GM10248 (cell line): ENCODE results near the gene HOMER2.
"Not testable (repeated sequence)": the region's sequence is repeated elsewhere in the genome, so short reads cannot be mapped to it uniquely, and the experiment has no call there.

Experiments used
- CTCF ChIA-PET: fragments of 300-600 bp; sonication (Branson Sonifier 250); formaldehyde crosslinking; extraction: SDS; loops from one replicate; lab custom pipeline; 2021; ENCODE audit warnings: antibody characterized with exemption; lab: Yijun Ruan, JAX
- POLR2A ChIA-PET: fragments of 350-650 bp; sonication (Branson Sonifier 250); formaldehyde crosslinking; extraction: SDS; loops from one replicate; lab custom pipeline; 2020; ENCODE audit warnings: antibody characterized with exemption; lab: Yijun Ruan, JAX
- DNase-seq: peaks from one replicate; pipeline ENCODE4 v3.0.0; 2012; ENCODE audit errors: extremely low spot score
- CTCF ChIP-seq: IDR thresholded peaks from 2 replicates; pipeline ENCODE4 v1.5.1; 2012; ENCODE audit warnings: mild to moderate bottlenecking, low read depth; ENCODE audit errors: extremely low read depth, missing control alignments, control extremely low read depth

Gene HOMER2

GRCh38 chr15:82945326-82945725, 7.2 kb downstream of the HOMER2 start:
- POLR2A ChIA-PET = no interaction called here
- CTCF ChIA-PET = interaction anchor here (1.0 kb wide), 1 partner anchor 24 kb away, joined by 3 read pairs; no protein-coding TSS in a partner anchor
- TF ChIP-seq CTCF = no peak

GRCh38 chr15:82944821-82945220, 7.7 kb downstream of the HOMER2 start:
- CTCF ChIA-PET = interaction anchor here (1.0 kb wide), 1 partner anchor 24 kb away, joined by 3 read pairs; no protein-coding TSS in a partner anchor
- POLR2A ChIA-PET = no interaction called here
- DNase-seq = no peak
- no peak for TF ChIP-seq CTCF

More at GRCh38 chr15:82945326-82945725, 7.2 kb downstream of the HOMER2 start:
- no peak for DNase-seq

DNA sequence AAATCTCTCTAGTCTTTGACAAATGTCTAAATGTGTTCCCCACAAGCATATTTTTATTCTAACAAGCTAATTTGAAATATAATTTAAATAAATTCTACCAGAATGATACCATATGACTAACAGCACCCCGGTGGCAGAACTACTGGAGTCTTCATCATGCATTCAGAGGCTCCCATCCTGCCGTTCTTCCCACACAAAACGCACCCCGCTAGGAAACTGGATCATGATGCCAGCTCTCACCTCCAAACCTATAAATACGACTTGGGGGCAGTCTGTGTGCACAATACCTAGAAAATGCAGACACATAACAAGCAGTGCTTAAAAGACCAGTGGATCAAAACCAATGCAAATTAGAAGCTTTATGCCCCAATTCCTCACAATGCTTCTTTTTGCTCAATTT, 8.5 kb downstream of the HOMER2 start:
- CTCF ChIA-PET = interaction anchor here (1.2 kb wide), 1 partner anchor 140 kb away, joined by 3 read pairs; no protein-coding TSS in a partner anchor
- POLR2A ChIA-PET = no interaction called here

DNA sequence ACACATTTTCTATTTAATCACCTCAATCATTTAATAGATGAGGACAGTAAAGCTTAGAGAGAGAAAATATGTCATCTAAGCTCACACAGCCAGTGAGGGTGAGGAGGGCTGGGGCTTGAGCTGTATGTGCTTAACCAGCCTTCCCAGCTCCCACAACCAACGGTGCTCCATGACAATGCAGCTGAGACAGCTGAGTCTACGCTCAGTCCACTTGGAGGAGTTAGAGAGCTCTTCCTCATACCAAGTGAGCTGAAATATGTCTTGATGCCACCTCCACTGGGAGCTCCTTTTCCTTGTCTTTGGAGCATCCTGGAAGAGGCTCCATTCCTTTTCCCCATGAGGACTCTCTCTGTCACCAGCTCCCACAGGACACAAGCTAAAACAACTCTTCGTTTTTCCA, 9.3 kb downstream of the HOMER2 start:
- no peak for TF ChIP-seq CTCF
- CTCF ChIA-PET = interaction anchor here (0.6 to 2.4 kb wide), 4 partner anchors 12 to 139 kb away, joined by 3 to 9 read pairs (median 3); no protein-coding TSS in a partner anchor
- POLR2A ChIA-PET = no interaction called here
- no peak for DNase-seq

More for the DNA sequence above, 8.5 kb downstream of the HOMER2 start:
- no peak for DNase-seq
- TF ChIP-seq CTCF = no peak

DNA sequence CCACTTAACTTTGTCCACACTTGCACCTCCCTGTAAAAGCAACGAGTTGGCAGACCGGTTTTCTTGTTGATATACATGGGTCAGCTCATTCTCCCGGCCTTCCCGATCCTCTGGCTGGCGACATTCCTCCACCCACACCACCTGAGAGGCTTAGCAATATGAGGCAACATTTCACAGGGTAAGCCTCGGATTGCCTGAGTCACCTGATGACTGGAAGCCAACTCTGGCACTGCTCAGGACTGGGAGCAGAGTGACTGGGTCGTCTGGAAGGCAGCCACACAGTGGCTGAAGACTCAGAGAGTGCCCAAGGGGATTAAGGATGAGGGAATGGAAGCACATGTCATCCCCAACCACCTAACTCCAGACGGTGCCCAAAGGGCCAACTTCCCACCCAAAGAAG, 9.8 kb downstream of the HOMER2 start:
- ChIA-PET CTCF (interaction anchor here (0.9 to 2.4 kb wide), 2 partner anchors 11 to 57 kb away, joined by 3 to 9 read pairs; no protein-coding TSS in a partner anchor), POLR2A (no interaction called here)
- DNase-seq = no peak
- TF ChIP-seq CTCF = no peak

DNA sequence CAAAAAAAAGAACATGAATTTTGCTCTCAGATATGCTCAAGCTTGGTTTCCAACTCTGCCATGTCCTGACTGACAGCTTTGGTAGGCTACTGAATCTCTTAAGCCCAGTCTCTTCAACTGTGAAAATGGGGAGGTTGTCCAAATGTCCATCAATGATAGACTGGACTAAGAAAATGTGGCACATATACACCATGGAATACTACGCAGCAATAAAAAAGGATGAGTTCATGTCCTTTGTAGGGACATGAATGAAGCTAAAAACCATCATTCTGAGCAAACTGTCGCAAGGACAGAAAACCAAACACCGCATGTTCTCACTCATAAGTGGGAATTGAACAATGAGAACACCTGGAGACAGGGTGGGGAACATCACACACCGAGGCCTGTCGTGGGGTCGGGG, 12.8 kb downstream of the HOMER2 start:
- CTCF ChIA-PET, POLR2A ChIA-PET, DNase-seq: not testable (repeated sequence)

- TF ChIP-seq CTCF = no peak
- CTCF ChIA-PET = no interaction called here
- POLR2A ChIA-PET = no interaction called here
- DNase-seq = no peak
Observed at GRCh38 chr15:82937712-82938058, 14.8 kb downstream of the HOMER2 start.
